GM21723 (cell line): Measurements from ENCODE around the gene LRPAP1.

ENCODE experiments used
- ATAC-seq: cut with Tn5 transposase; IDR thresholded peaks from one replicate; pipeline ENCODE4 v1.9.1; 2021; ENCODE audit warnings: mild to moderate bottlenecking, moderate library complexity; ENCODE audit not compliant: unreplicated experiment

LRPAP1 gene

GRCh38 chr4:3501825-3502425 lies 30.3 kb downstream of the LRPAP1 start:
- no peak for ATAC-seq

DNA sequence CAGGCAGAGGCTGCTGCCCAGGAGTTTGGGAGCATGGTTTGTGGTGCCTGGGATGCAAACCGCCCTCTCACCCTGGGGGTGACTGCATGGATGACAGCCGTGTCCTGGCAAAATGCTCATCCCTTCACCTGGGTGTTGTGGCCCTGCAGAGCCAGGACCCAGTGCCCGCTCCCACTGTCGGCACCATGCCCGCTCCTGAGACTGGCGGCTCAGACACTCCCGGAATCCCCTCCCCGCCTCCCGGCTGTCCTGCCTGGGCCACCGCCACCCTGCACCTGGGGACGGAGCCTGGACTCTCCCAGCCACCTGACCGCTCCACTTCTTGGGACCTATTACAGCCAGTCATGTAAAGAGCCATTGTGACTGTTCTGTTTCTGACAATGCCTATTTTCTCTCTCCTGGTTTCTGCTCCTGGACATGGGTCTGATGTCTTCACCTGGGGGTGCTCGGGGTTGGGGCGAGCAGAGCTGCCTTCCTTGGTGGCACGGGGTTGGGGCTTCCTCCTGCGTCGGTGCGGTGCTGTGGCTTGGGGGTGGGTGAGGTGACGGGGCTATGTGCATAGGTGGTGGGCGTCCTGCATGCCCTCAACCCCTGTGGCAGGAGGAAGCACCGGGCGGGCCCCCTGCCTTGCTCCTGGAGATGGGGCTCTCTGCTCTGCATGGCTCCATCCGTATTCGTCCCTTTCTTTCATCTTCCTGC lies 30.9 kb downstream of the LRPAP1 start:
- no peak for ATAC-seq

DNA sequence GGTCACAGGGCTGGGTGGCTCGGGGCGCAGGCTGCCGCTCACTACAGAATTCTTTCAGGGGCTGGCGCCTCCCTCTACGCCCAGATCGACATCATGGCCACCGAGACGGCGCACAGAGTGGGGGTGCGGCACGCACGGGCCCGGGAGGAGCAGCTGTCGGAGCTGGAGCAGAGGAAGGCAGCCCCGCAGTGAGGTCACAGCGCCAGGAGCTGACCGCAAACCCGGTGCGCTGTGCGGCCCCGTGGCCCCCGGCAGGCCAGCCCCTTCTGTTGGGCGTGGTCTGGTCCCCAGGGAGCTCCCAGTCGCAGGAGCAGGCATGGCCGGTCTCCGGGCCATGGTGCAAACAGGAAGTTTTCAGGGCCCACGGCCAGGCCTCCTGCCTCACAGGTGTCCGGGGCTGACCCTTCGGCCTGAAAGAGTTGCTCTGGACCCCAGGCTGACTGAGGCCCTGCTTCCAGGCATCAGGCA lies 31.6 kb downstream of the LRPAP1 start:
- no peak for ATAC-seq

DNA sequence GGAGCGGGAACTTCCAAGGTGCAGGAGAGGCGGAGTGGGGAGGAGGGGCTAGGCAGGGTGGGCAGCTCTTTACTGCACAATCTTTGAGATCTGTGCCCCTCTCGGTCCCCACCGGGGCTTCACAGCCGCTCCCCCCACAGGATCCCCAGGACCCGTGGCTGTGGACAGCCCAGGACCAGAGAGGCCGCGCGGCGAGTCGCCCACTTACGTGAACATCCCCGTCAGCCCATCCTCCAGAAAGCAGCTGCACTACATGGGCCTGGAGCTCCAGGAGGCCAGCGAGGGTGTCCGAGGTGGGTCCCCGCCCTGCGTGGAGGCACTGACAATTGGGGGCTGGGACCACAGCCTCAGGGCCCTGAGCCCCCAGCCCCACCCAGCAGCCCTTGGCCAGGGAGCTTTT lies 32.1 kb downstream of the LRPAP1 start:
- no peak for ATAC-seq

- ATAC-seq: no peak
These were observed 32.5 kb downstream of the LRPAP1 start for GRCh38 chr4:3499710-3500109.

DNA sequence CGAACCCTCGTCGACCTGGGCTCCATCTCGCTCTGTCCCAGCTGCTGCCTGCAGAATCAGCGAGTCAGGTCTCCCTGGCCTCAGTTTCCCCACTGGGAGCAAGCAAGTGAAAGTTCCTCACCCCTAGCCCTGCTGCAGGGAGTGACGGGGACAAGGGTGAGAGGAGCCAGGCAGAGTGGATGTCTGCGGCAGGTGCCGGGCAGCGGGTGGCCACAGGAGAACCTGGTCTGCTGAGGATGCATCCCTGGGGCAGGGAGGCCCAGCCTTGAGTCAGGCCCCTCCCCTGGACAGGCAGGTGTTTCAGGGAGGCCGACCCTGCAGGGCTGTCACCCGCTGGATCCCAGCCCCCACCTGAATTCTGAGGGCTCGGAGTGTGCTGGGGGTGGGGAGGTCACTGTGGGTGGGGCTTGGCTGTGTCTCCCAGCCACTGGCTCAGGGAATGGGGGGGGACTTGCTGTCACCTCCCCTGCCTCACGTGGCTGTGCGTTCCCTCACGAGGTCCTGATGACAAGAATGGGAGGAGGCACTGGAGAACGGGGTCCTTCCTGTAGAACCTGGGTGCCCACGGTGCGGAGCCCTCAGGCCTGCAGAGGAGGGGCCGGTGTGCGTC lies 33.2 kb downstream of the LRPAP1 start:
- ATAC-seq: no peak

- no peak for ATAC-seq
These were observed 33.8 kb downstream of the LRPAP1 start for GRCh38 chr4:3498407-3498806.

GRCh38 chr4:3497523-3498389 lies 34.5 kb downstream of the LRPAP1 start:
- no peak for ATAC-seq

GRCh38 chr4:3497095-3497494 lies 35.1 kb downstream of the LRPAP1 start:
- no peak for ATAC-seq

GRCh38 chr4:3496021-3496420 lies 36.2 kb downstream of the LRPAP1 start:
- ATAC-seq: no peak

DNA sequence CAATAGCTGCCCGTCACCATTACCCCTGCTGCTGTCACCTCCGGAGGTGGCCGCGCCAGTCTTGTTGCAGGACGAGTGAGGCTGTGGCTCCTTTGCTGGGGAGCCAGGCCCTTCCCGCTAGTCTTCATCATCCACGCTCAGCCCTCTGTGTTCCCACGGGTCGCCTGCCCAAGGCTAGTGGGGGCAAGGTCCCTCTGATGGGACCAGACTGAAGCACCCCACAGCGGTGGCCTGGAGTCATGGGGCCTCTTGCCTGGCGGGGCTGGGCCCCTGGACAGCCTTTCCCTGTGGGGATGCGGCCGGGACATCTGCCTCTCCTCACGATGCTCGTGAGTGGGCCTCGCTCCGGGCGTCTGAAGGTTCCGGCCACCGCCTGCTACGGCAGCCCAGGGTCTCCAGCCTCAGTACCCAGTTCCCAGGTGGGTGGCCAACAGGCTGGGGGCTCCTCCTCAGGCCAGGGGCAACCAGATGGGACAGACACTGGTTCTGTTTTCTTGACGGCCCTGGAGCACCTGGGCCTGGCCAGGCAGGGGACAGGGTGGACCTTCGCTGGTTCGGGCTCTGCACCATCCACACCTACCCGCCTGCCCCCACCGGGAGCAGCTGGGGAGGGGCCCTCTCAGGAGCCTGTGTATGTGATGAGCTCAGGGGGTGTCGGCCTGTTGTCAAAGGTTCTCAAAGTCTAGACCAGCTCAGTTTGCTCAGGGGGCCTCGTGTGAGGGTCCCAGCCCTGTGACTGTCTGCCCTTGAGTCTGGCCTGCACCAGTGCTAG lies 36.8 kb downstream of the LRPAP1 start:
- ATAC-seq: no peak

DNA sequence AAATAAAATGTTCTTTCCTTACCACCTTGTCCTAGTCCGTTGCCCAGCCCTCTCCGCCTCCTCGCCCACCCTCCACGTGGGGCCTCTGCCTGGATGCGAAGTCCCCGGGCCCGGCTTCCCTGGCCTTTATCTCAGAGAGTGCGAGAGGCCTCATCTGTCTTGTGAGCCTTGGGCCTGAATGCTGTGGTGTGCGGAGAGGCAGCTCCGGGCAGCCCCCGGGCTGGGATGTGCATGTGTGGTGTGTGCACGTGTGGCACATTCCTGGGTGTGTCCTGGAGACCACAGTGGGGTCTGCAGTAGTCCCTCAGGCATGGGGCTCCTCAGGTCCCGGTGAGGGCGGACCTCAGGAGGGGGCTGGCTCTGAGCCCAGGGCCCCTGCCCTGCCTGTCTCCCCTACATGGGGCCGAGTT lies 37.8 kb downstream of the LRPAP1 start:
- no peak for ATAC-seq

GRCh38 chr4:3493720-3494461 lies 38.3 kb downstream of the LRPAP1 start:
- no peak for ATAC-seq

DNA sequence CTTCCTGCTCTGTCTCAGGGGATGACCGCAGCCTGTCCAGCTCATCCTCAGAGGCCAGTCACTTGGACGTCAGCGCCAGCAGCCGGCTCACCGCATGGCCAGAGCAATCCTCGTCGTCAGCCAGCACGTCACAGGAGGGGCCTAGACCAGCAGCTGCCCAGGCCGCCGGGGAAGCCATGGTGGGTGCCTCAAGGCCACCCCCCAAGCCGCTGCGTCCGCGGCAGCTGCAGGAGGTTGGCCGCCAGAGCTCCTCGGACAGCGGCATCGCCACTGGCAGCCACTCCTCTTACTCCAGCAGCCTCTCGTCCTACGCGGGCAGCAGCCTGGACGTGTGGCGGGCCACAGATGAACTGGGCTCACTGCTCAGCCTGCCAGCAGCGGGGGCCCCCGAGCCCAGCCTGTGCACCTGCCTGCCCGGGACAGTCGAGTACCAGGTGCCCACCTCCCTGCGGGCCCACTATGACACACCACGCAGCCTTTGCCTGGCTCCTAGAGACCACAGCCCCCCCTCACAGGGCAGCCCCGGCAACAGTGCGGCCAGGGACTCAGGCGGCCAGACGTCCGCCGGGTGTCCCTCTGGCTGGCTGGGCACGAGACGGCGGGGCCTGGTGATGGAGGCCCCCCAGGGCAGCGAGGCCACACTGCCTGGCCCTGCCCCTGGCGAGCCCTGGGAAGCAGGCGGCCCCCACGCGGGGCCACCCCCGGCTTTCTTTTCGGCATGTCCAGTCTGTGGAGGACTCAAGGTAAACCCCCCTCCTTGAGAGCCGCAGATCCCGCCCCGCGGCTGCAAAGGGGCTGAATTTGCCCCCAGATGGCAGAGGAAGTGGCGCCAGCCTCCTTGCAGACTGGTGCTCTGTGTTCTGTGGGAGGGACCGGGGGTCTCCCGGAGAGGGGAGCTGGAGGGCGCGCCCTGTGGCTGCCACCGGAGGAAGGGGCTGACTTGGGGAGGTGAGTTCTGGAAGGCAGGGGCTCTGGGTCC lies 39.2 kb downstream of the LRPAP1 start:
- no peak for ATAC-seq

GRCh38 chr4:3491681-3492405 lies 40.4 kb downstream of the LRPAP1 start:
- ATAC-seq: no peak

DNA sequence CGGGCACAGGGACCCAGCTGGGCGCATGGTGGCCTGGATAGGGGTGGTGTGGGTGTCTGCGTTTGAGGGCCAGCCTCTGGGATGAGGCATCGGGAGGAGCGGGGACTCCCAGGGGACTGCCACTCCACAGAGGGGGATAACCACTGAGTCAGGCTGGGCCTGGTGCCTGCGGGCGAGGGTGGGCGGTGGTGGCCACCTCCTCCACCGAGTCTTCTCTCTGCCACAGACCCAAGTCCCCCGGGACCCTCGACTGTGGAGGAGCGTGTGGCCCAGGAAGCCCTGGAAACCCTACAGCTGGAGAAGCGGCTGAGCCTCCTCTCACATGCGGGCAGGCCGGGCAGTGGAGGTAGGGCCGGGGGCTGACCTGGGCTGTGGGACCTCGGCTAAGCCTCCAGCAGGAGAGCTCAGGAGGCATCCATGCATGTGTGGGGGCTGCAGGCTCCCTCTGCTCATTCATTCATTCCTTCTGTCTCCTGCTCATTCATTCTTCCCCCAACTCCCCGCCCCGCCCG lies 42.7 kb downstream of the LRPAP1 start:
- no peak for ATAC-seq

GRCh38 chr4:3488820-3489219 lies 43.4 kb downstream of the LRPAP1 start:
- ATAC-seq: no peak

DNA sequence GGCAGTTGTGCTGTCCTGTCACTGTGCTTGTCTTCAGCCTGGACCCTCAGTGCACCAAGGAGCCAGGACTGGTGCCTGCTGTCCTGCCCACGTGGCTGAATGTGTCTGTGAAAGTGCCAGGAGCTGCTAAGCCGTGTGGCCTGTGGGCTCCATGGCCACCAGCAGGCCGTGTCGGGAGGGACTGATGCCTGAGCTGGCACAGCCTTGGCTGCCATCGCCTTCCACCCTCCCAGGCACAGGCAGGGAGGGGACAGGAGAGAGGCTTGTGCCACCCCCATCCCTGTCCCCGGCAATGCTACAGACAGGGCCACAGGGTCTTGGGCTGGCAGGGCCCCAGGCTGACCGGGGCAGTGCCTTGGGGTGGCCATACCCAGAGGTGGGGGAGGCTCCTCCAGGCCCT lies 44.4 kb downstream of the LRPAP1 start:
- ATAC-seq: no peak
